Stimulated activated CD4-positive, alpha-beta T cell treated with anti-CD3 and anti-CD28 coated beads, Interleukin-2, amount 100 ng/mL, for 24 hours (primary cell): ENCODE data around the gene TEPSIN.

Source experiments
- DNase-seq, 2 donors: peaks; one replicate each; pipeline ENCODE4 v3.0.0-alpha.2; 2020

The TEPSIN gene

GRCh38 chr17:81238815-81239713 is at the start of gene TEPSIN, which contains the start of gene NDUFAF8:
TEPSIN (minus strand) TSS chr17:81239055; CDS start chr17:81239033, 22 bp downstream.
NDUFAF8 (plus strand) TSS chr17:81239318; CDS start chr17:81239364, 46 bp downstream.
- DNase-seq = peak; percentile 93 to 96

- DNase-seq = no peak
Measured at GRCh38 chr17:81287741-81288430, 49.0 kb upstream of the TEPSIN start.

GRCh38 chr17:81287152-81287551 is 48.3 kb upstream of the TEPSIN start:
- DNase-seq = no peak

GRCh38 chr17:81286491-81287145 is 47.8 kb upstream of the TEPSIN start:
- no peak for DNase-seq

- DNase-seq = no peak
Measured at GRCh38 chr17:81285894-81286293, 47.0 kb upstream of the TEPSIN start.

- DNase-seq = peak; percentile 66 to 74
Measured at GRCh38 chr17:81285179-81285878, 46.5 kb upstream of the TEPSIN start.

- no peak for DNase-seq
Measured at GRCh38 chr17:81282876-81283275, 44.0 kb upstream of the TEPSIN start.

- DNase-seq = no peak
Measured at GRCh38 chr17:81282141-81282540, 43.3 kb upstream of the TEPSIN start.

- no peak for DNase-seq
Measured at GRCh38 chr17:81280571-81280970, 41.7 kb upstream of the TEPSIN start.

GRCh38 chr17:81279278-81280275 is 40.7 kb upstream of the TEPSIN start:
- DNase-seq = no peak

- DNase-seq = no peak
Measured at GRCh38 chr17:81278831-81279230, 40.0 kb upstream of the TEPSIN start.

GRCh38 chr17:81277946-81278693 is 39.3 kb upstream of the TEPSIN start:
- no peak for DNase-seq

GRCh38 chr17:81277421-81277820 is 38.6 kb upstream of the TEPSIN start:
- no peak for DNase-seq

- DNase-seq = no peak
Measured at GRCh38 chr17:81276781-81277180, 37.9 kb upstream of the TEPSIN start.

GRCh38 chr17:81274471-81274855 is 35.6 kb upstream of the TEPSIN start:
- no peak for DNase-seq

- DNase-seq = no peak
Measured at GRCh38 chr17:81273698-81274470, 35.0 kb upstream of the TEPSIN start.

- no peak for DNase-seq
Measured at GRCh38 chr17:81272616-81273015, 33.8 kb upstream of the TEPSIN start.

GRCh38 chr17:81271226-81271625 is 32.4 kb upstream of the TEPSIN start:
- no peak for DNase-seq

- DNase-seq = no peak
Measured at GRCh38 chr17:81270279-81270678, 31.4 kb upstream of the TEPSIN start.
